Dermis blood vessel endothelial cell (primary cell): ENCODE results near the gene LILRA2. TPM values are rescaled to one million over a fixed set of nuclear protein-coding genes. Genes with fewer than 3 reads are reported as not detected.
"Not testable (repeated sequence)": the region's sequence is repeated elsewhere in the genome, so short reads cannot be mapped to it uniquely, and the experiment has no call there.

ENCODE experiments used
- DNase-seq: peaks from one replicate; pipeline ENCODE4 v3.0.0; 2010
- total RNA-seq: library from RNA; depleted of rRNA; stranded (reverse); fragments of >200 nt; gene quantifications from 2 replicates; pipeline ENCODE4 v1.2.3, GENCODE V29; 2014

LILRA2 gene
- total RNA-seq, 1 donor from 2014 or later, result not detected

DNA sequence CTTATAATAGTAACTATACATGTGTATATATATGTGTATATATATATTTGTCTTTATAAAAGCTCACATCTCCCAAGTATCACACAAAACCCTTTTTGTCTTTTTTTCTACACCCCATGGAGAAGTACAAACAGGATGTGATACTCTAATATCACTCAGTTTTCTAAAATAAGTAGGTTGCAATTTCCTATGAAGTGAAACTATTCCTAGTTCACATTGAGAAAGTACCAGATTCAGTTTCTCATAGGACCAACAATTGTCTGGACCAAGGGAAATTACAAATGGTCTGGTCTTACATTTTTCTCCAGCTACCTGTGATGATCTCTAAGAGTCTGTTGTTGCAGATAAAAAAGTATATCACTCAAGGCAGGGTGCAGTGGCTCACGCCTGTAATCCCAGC lies 38.8 kb downstream of the LILRA2 start:
- no peak for DNase-seq

GRCh38 chr19:54614726-54615125 lies 41.1 kb downstream of the LILRA2 start:
- no peak for DNase-seq

DNA sequence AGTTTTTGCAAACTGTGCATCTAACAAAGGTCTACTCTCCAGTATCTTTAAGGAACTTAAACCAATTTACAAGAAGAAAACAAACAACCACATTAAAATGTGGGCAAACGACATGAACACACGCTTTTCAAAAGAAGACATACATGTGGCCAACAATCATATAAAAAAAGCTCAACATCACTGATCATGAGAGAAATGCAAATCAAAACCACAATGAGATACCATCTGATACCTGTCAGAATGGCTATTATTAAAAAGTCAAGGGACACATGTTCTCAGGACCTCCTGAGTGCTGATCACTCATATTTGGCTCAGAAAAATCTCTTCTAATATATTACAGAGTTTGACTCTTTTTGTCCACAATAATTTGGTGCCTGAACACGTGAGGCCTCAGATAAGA lies 42.5 kb downstream of the LILRA2 start:
- no peak for DNase-seq

- no peak for DNase-seq
Measured at GRCh38 chr19:54616821-54617560, 43.4 kb downstream of the LILRA2 start.

DNA sequence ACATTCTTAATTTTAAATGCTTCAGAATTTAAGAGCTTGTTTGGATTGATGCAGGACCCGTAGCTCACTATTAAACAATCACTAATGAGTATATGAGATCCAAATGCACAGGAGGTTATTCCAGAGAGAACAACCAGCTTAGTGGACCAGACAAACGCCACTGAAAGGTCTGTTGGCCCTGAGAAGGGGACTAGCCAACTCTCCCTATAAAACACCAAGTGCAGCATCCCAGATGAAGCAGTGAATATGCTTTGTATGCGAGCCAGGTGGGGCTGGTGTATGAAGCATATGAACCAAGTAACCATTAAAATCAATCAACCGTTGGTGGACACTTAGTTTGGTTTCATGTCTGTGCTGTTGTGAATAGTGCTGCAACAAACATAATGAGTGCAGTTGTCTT lies 46.9 kb downstream of the LILRA2 start:
- DNase-seq, result no peak

- DNase-seq, result no peak
Measured at GRCh38 chr19:54622431-54622830, 48.8 kb downstream of the LILRA2 start.

DNA sequence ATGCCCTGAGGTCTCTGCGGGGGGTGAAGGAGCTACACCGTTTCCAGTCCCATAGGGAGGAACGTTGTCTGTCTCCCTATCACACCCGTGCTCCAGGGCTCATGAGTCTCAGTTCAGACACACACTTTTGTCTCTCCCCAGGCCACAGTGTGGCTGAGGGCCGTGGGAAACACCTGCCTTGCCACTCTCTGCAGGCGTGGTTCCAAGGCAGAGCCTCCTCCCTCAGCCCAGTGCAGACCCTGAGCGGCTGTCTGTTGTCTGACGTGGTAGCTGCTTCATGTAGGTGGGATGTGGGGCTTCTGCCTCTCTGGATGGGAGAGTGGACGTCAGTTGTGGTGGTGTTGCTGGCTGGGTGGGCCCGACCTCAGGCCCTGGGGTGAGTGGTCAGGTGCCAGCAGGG lies 50.6 kb downstream of the LILRA2 start:
- DNase-seq, result not testable (repeated sequence)

DNA sequence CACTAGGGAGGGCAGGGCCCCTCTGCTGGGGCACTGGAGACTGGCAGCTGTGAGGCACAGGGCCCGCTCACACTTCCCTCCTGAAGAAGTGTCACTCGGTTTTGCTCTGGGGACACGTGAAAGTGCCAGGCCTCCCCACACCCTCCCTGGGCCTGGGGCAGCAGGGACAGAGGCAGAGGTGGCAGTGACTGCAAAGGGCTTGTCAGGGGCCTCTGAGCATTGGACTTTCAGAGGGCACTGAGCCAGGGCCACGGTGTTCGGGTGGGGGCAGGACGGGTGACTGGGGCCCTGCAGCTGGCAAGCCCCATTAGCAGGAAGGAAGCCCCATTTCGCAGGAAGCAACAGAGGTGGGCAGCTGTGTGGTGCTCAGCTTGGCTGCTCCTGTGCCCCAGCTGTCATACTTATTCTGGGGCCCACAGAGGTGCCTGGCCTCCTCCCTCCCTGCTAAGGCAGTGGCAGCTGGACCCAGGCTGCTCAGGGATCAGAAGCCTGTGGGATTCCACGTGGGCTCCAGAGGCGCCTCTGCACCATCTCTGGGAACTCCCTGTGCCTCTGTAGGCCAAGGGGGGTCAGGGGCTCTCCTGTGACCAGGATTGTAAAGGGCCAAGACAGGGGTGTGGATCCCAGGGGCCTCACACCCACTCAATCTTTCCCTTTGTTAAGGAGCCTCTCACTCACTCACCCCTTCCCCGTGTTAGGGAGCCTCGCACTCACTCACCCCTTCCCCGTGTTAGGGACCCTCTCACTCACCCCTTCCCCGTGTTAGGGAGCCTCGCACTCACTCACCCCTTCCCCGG lies 51.5 kb downstream of the LILRA2 start:
- DNase-seq, result not testable (repeated sequence)

DNA sequence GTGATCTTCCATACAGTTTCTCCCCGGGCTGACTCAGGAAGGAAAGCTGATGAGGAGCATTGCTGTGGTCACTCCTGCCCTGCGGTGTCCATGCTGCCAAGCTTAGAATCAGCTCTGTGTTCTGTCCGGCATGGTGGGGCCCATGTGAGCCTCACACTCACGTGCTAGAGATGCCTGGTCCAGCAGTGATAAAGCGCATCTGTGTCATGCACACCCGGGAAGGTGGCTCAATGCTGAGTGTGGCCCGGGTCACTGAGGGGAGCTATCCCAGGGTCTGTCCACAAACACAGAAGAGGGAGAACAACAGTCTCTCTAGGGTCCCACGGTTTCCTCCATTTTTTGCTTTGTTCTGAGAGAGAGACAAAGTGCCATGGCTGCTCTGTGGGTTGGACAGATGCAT lies 53.2 kb downstream of the LILRA2 start:
- DNase-seq, result no peak

GRCh38 chr19:54627912-54628311 lies 54.3 kb downstream of the LILRA2 start:
- DNase-seq, result not testable (repeated sequence)

DNA sequence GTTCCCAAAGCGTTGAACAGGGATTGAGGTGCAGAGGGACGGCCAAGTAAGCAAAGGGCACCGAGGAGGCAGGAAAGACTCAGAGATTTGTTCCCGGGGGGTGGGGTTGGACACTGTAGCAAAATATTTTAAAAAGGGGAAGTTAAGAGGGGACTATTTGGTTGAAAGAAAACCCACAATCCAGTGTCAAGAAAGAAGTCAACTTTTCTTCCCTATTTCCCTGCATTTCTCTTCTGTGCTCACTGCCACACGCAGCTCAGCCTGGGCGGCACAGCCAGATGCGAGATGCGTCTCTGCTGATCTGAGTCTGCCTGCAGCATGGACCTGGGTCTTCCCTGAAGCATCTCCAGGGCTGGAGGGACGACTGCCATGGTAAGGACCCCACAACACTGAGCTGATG lies 56.7 kb downstream of the LILRA2 start, which contains the start of gene LILRB1:
LILRB1 (plus strand) TSS at position 223 of the 400 bp plus-strand sequence. CDS start 590 bp downstream, outside the sequence.
- not testable (repeated sequence) for DNase-seq

- DNase-seq, result no peak
Measured at GRCh38 chr19:54630782-54631181, 57.2 kb downstream of the LILRA2 start.

DNA sequence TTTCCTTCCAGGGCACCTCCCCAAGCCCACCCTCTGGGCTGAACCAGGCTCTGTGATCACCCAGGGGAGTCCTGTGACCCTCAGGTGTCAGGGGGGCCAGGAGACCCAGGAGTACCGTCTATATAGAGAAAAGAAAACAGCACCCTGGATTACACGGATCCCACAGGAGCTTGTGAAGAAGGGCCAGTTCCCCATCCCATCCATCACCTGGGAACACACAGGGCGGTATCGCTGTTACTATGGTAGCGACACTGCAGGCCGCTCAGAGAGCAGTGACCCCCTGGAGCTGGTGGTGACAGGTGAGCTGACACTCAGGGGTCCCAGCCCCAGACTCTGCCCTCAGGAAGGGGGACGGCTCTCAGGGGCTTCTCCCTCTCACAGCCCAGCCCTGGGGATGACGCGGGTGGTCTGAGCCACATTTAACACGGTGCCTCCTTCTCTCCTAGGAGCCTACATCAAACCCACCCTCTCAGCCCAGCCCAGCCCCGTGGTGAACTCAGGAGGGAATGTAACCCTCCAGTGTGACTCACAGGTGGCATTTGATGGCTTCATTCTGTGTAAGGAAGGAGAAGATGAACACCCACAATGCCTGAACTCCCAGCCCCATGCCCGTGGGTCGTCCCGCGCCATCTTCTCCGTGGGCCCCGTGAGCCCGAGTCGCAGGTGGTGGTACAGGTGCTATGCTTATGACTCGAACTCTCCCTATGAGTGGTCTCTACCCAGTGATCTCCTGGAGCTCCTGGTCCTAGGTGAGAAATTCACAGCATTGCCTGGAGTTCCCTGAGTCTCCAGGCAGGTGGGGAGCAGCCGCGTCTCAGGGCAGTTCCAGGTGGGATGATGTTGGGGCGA lies 58.1 kb downstream of the LILRA2 start:
- DNase-seq, result not testable (repeated sequence)

- DNase-seq, result not testable (repeated sequence)
Measured at GRCh38 chr19:54632517-54632916, 58.9 kb downstream of the LILRA2 start.

- DNase-seq, result no peak
Measured at GRCh38 chr19:54633401-54633800, 59.8 kb downstream of the LILRA2 start.

- DNase-seq, result not testable (repeated sequence)
Measured at GRCh38 chr19:54636081-54636480, 62.5 kb downstream of the LILRA2 start.

- DNase-seq, result no peak
Measured at GRCh38 chr19:54638683-54639082, 65.1 kb downstream of the LILRA2 start.

Other genes with a start within 250 kb of the LILRA2 start
- not detected in 2 replicates for gene LILRA4, start 234.6 kb upstream of the LILRA2 start, total RNA-seq
- gene LAIR1, start 208.9 kb upstream of the LILRA2 start, total RNA-seq, result not detected in 2 replicates
- gene TTYH1, start 158.3 kb upstream of the LILRA2 start, total RNA-seq, result not detected in 2 replicates
- gene LENG8, start 124.6 kb upstream of the LILRA2 start, total RNA-seq, result 40.7 and 41.0 TPM in 2 replicates
- 6.0 and 7.5 TPM in 2 replicates for gene LENG9, start 110.0 kb upstream of the LILRA2 start, total RNA-seq
- gene CDC42EP5, start 100.5 kb upstream of the LILRA2 start, total RNA-seq, result 86.9 and 136 TPM in 2 replicates
- gene LAIR2, start 71.0 kb upstream of the LILRA2 start, total RNA-seq, result not detected in 2 replicates
- not detected in 2 replicates for gene LILRA1, start 19.8 kb downstream of the LILRA2 start, total RNA-seq
- gene LILRB1, start 56.7 kb downstream of the LILRA2 start, total RNA-seq, result not detected in 2 replicates
- gene LILRB4, start 89.2 kb downstream of the LILRA2 start, total RNA-seq, result not detected in 2 replicates
- gene KIR3DL3, start 150.7 kb downstream of the LILRA2 start, total RNA-seq, result not detected in 2 replicates
- not detected in 2 replicates for gene KIR2DL3, start 164.7 kb downstream of the LILRA2 start, total RNA-seq
- gene KIR2DL1, start 196.0 kb downstream of the LILRA2 start, total RNA-seq, result not detected in 2 replicates
- not detected in 2 replicates for gene KIR2DL4, start 229.8 kb downstream of the LILRA2 start, total RNA-seq
- not detected in 2 replicates for gene KIR3DL1, start 242.7 kb downstream of the LILRA2 start, total RNA-seq